Ishikawa (cell line): Measurements from ENCODE around the gene LILRB1.

Source experiments
- CREB1 ChIP-seq: IDR thresholded peaks from 2 replicates; pipeline ENCODE4 v1.6.1; 2012; ENCODE audit warnings: low read depth
- EP300 ChIP-seq: IDR thresholded peaks from 2 replicates; pipeline ENCODE4 v1.6.1; 2012; ENCODE audit warnings: borderline replicate concordance
- RAD21 ChIP-seq: IDR thresholded peaks from 2 replicates; pipeline ENCODE4 v1.6.1; 2012; ENCODE audit warnings: low read depth
- TAF1 ChIP-seq: IDR thresholded peaks from 2 replicates; pipeline ENCODE4 v1.6.1; 2012; ENCODE audit warnings: low read depth, mild to moderate bottlenecking
- TEAD4 ChIP-seq: IDR thresholded peaks from 2 replicates; pipeline ENCODE4 v1.6.1; 2012
- USF1 ChIP-seq: IDR thresholded peaks from 2 replicates; pipeline ENCODE4 v1.6.1; 2012
- YY1 ChIP-seq: IDR thresholded peaks from 2 replicates; pipeline ENCODE4 v1.6.1; 2012; ENCODE audit warnings: low read depth

GRCh38 chr19:54638683-54639082 lies 8.4 kb downstream of the LILRB1 start:
- TF ChIP-seq EP300 (no peak), TAF1 (no peak), RAD21 (no peak), USF1 (no peak), CREB1 (no peak), YY1 (no peak), TEAD4 (no peak)
